Measurements from ENCODE around the gene TBC1D24. TPM values are rescaled to one million over a fixed set of nuclear protein-coding genes. Genes with fewer than 3 reads are reported as not detected.

The TBC1D24 gene
- total RNA-seq, 4 donors from 2014 or later: 8.3 to 19.3 (median 11.6) TPM

DNA sequence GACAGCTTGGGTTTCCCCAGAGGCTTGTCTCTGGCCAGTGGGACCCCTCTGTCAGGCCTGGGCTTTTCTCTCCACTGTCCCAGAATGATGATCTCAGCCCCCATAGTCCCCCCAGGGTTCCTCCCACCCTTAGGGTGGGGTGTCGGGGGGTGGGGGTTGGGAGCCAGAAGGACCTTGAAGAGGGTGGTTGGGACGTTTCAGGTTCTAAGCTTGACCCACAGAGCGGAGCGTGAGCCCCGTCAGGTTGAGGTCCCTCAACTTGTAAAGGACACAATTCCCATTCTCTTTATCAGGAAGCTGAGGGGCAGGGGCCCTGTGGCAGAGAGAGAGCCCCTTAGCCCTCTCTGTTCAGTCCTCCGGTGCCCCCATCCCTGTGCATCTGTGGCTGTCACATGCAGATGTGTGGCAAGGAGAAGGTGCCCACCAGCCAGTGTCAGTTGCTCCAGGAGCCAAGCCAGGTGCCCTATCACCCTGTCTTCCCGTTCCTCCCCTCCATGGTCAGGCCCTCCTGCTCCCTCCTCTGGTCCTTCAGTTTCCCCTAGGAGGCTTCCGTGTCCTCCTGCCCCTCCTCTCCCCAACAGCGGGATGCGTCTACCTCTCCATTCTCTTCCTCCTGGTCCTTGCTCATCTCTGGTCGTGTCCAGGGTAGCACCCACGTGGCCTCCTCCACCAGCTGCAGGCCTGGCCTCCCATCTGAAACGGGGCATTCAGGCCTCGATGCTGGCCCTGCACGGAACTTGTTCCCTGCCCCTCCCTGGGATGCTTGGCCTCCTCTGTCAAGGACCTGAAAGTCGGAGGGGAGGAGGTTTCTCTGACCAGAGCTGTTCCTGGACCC lies 5.3 kb upstream of the TBC1D24 start:
- Histone ChIP-seq H3K36me3 (no peaks in the 10 kb centered on the region), H3K4me1 (peaks cover 9 to 50% (median 43%) of the 10 kb centered on the region in 4 donors), H3K27me3 (peaks cover 66% of the 10 kb centered on the region), H3K9me3 (no peaks in the 10 kb centered on the region), H3K27ac (no peak overlapping the region), H3K4me3 (no peak overlapping the region)
- 40 to 46% methylated on average over 1 to 16 of the region's 16 CpGs for WGBS, 2 donors (ENCODE audit: low coverage in 1 of 2)
- intact Hi-C loops (cut with DNase I; ENCODE audit: low total_unique reads): no loop called here
- in situ Hi-C loops (cut with MboI; ENCODE audit: low pct_ligation_motif_present in 1 of 4, low pct_unique_long_range_greater_than_20kb in 1 of 4, low sequenced_read_pairs in 3 of 4): no loop called here
- no peak for TF ChIP-seq EP300 (IDR thresholded peaks at IDR 0.05; ENCODE audit: low read depth)
- TF ChIP-seq, protein P1, sequence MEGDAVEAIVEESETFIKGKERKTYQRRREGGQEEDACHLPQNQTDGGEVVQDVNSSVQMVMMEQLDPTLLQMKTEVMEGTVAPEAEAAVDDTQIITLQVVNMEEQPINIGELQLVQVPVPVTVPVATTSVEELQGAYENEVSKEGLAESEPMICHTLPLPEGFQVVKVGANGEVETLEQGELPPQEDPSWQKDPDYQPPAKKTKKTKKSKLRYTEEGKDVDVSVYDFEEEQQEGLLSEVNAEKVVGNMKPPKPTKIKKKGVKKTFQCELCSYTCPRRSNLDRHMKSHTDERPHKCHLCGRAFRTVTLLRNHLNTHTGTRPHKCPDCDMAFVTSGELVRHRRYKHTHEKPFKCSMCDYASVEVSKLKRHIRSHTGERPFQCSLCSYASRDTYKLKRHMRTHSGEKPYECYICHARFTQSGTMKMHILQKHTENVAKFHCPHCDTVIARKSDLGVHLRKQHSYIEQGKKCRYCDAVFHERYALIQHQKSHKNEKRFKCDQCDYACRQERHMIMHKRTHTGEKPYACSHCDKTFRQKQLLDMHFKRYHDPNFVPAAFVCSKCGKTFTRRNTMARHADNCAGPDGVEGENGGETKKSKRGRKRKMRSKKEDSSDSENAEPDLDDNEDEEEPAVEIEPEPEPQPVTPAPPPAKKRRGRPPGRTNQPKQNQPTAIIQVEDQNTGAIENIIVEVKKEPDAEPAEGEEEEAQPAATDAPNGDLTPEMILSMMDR (IDR thresholded peaks at IDR 0.05): no peak
- no peak for TF ChIP-seq POLR2A (IDR thresholded peaks at IDR 0.05)
- TF ChIP-seq POLR2AphosphoS5 (IDR thresholded peaks at IDR 0.05): no peak
- no peak for DNase-seq

DNA sequence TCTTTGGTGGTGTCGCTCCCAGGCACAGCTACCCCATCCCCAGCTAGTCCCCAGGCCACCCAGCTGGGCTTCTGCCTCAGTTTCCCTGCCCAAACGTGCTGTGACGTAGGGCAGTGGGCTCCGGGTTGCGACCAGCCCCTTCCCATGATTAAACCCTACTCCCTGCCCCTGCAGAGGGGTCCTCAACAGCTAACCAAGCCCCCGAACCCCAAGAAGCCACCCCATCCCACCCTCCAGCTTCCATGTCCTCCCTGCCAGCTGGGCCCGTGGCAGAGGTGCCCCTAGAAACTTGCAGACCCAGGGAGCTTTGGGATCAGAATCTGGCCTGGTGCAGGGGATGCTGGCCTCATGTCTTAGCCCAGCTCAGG lies 4.7 kb upstream of the TBC1D24 start:
- intact Hi-C loops (cut with DNase I; ENCODE audit: low total_unique reads) (no loop called here), in situ Hi-C loops (cut with MboI; ENCODE audit: low pct_ligation_motif_present in 1 of 4, low pct_unique_long_range_greater_than_20kb in 1 of 4, low sequenced_read_pairs in 3 of 4) (no loop called here)
- no peaks in the 10 kb centered on the region for H3K9me3 ChIP-seq
- WGBS, 2 donors (ENCODE audit: low coverage in 1 of 2): 78% methylated on average over 7 of the region's 7 CpGs; no CpG with 5 or more reads in 1 of the 2 donors
- DNase-seq: no peak
- peaks cover 9 to 52% (median 43%) of the 10 kb centered on the region in 4 donors for H3K4me1 ChIP-seq
- no peak overlapping the region for H3K4me3 ChIP-seq
- no peak for TF ChIP-seq EP300 (IDR thresholded peaks at IDR 0.05; ENCODE audit: low read depth)
- TF ChIP-seq, protein P1 (IDR thresholded peaks at IDR 0.05): no peak
- TF ChIP-seq POLR2AphosphoS5 (IDR thresholded peaks at IDR 0.05): no peak
- TF ChIP-seq POLR2A (IDR thresholded peaks at IDR 0.05): no peak
- no peaks in the 10 kb centered on the region for H3K36me3 ChIP-seq
- no peak overlapping the region for H3K27ac ChIP-seq
- peaks cover 66% of the 10 kb centered on the region for H3K27me3 ChIP-seq

DNA sequence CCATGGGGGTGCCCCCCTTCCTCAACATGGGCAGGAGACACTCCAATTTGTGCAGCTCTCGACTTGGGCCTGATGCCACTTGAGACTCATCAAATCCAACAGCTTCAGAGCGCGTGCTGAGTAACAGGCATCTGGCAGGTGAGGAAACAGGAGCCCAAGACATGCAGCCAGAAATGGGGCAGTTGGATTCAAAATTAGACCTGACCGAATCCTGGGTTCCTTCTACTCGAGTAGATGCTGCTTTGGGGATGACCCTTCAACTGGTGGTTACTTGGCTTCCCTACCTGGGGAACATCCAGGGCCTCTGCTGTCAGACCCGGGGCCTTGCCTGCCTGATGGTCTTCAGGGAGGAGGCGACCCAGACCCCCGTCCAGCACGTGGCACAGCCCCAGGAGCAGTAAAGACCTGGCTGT lies 4.3 kb upstream of the TBC1D24 start:
- Histone ChIP-seq H3K4me1 (peaks cover 11 to 55% (median 46%) of the 10 kb centered on the region in 4 donors), H3K27me3 (peaks cover 66% of the 10 kb centered on the region), H3K27ac (no peak overlapping the region), H3K4me3 (no peak overlapping the region), H3K9me3 (no peaks in the 10 kb centered on the region), H3K36me3 (no peaks in the 10 kb centered on the region)
- 23% methylated on average over 9 of the region's 9 CpGs; no CpG with 5 or more reads in 1 of the 2 donors for WGBS, 2 donors (ENCODE audit: low coverage in 1 of 2)
- intact Hi-C loops (cut with DNase I; ENCODE audit: low total_unique reads): no loop called here
- TF ChIP-seq POLR2AphosphoS5 (IDR thresholded peaks at IDR 0.05): no peak
- TF ChIP-seq EP300 (IDR thresholded peaks at IDR 0.05; ENCODE audit: low read depth): no peak
- TF ChIP-seq, protein P1 (IDR thresholded peaks at IDR 0.05): no peak
- no peak for TF ChIP-seq POLR2A (IDR thresholded peaks at IDR 0.05)
- DNase-seq: no peak
- in situ Hi-C loops (cut with MboI; ENCODE audit: low pct_ligation_motif_present in 1 of 4, low pct_unique_long_range_greater_than_20kb in 1 of 4, low sequenced_read_pairs in 3 of 4): no loop called here

DNA sequence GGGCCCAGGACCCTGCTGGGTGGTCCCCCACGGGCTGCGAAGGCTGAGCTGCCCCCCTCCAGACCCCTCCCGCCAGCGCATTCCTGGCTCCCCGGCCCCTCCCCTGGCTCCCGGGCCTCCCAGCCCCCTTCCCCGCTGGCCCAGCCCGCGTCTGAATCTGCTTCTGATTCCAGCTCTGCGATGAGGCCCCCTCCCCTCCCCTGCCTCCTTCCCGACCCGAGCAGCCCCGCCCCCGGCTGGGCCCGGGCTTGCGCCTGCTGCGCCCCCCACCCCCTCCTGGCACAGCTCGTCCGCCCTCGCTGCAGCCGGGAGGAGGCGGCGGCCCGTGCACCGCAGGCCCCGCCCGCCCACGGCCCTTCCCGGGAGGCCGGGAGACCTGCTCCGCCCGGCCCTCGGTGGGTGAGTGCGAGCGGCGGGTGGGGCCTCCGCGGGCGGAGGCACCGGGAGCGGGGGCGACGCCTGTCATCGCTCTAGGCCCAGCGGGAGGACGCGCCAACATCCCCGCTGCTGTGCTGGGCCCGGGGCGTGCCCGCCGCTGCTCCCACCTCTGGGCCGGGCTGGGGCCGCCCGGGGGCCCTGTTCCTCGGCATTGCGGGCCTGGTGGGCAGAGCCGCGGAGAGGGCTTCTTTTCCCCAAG lies 3.8 kb upstream of the TBC1D24 start, which contains the start of gene NTN3:
Gene NTN3, plus strand, starts transcription at position 282 of the 637 bp plus-strand sequence. CDS start 405 bp downstream, outside the sequence.
- intact Hi-C loops (cut with DNase I; ENCODE audit: low total_unique reads): no loop called here
- Histone ChIP-seq H3K27me3 (peaks cover 66% of the 10 kb centered on the region), H3K4me1 (peaks cover 16 to 61% (median 51%) of the 10 kb centered on the region in 4 donors), H3K4me3 (peak within 1 kb of the TSS in 2 of 4 donors; percentile 21 to 22), H3K36me3 (no peaks in the 10 kb centered on the region), H3K9me3 (no peaks in the 10 kb centered on the region), H3K27ac (no peak within 1 kb of the TSS)
- DNase-seq: no peak
- 5% methylated on average over 23 of the region's 59 CpGs; no CpG with 5 or more reads in 1 of the 2 donors for WGBS, 2 donors (ENCODE audit: low coverage in 1 of 2)
- TF ChIP-seq POLR2AphosphoS5 (IDR thresholded peaks at IDR 0.05) (no peak), EP300 (IDR thresholded peaks at IDR 0.05; ENCODE audit: low read depth) (no peak), POLR2A (IDR thresholded peaks at IDR 0.05) (no peak)
- TF ChIP-seq, protein P1 (IDR thresholded peaks at IDR 0.05): no peak
- in situ Hi-C loops (cut with MboI; ENCODE audit: low pct_ligation_motif_present in 1 of 4, low pct_unique_long_range_greater_than_20kb in 1 of 4, low sequenced_read_pairs in 3 of 4): no loop called here
